Neuronal stem cell (in vitro differentiated cells): ENCODE data around the gene ITPR2.

ENCODE experiments used
- DNase-seq: peaks from one replicate; pipeline ENCODE4 v3.0.0-alpha.2; 2013; ENCODE audit warnings: low spot score
- H2AFZ ChIP-seq: one replicate; pipeline ENCODE4 v1.6.1; 2013; ENCODE audit warnings: mild to moderate bottlenecking, low read length, inconsistent platforms
- H2AK5ac ChIP-seq: 2 replicates; pipeline ENCODE4 v1.6.1; 2013; ENCODE audit warnings: low read depth, mild to moderate bottlenecking, inconsistent platforms, low read length, moderate library complexity, mixed read lengths
- H2BK120ac ChIP-seq: 2 replicates; pipeline ENCODE4 v1.6.1; 2013; ENCODE audit warnings: low read depth, mild to moderate bottlenecking, inconsistent platforms, low read length, moderate library complexity, mixed read lengths
- H2BK12ac ChIP-seq: one replicate; pipeline ENCODE4 v1.6.1; 2013; ENCODE audit warnings: low read length, inconsistent platforms
- H2BK15ac ChIP-seq: 2 replicates; pipeline ENCODE4 v1.6.1; 2013; ENCODE audit warnings: mild to moderate bottlenecking, low read length, inconsistent platforms, mixed read lengths
- H2BK5ac ChIP-seq: one replicate; pipeline ENCODE4 v1.6.1; 2013; ENCODE audit warnings: inconsistent platforms, mild to moderate bottlenecking, low read length, moderate library complexity
- H3K14ac ChIP-seq: one replicate; pipeline ENCODE4 v1.6.1; 2013; ENCODE audit warnings: low read length, inconsistent platforms
- H3K18ac ChIP-seq: 2 replicates; pipeline ENCODE4 v1.6.1; 2013; ENCODE audit warnings: low read length, inconsistent platforms
- H3K23ac ChIP-seq: 2 replicates; pipeline ENCODE4 v1.6.1; 2013; ENCODE audit warnings: low read depth, mild to moderate bottlenecking, mixed read lengths, low read length, inconsistent platforms; ENCODE audit not compliant: poor library complexity
- H3K27ac ChIP-seq: replicated peaks from 3 replicates; pipeline ENCODE4 v1.5.1; 2013; ENCODE audit warnings: low read length, inconsistent platforms
- H3K27me3 ChIP-seq, 3 experiments: 2 replicates each; pipeline ENCODE4 v1.6.1; 2013; ENCODE audit warnings: low read length in 3 of 3, mild to moderate bottlenecking in 2 of 3, inconsistent platforms in 1 of 3, low read depth in 1 of 3, mixed read lengths in 1 of 3, moderate library complexity in 1 of 3; ENCODE audit not compliant: control insufficient read depth in 3 of 3, insufficient read depth in 3 of 3
- H3K36me3 ChIP-seq, 2 donors: replicated peaks in 1 of 2; 2 replicates each; pipeline ENCODE4 v1.6.1; 2013; ENCODE audit warnings: low read length in 2 of 2; ENCODE audit not compliant: control insufficient read depth in 2 of 2, insufficient read depth in 2 of 2
- H3K4ac ChIP-seq: 2 replicates; pipeline ENCODE4 v1.6.1; 2013; ENCODE audit warnings: inconsistent platforms, mild to moderate bottlenecking, low read length, moderate library complexity
- H3K4me1 ChIP-seq, 2 donors: 1 replicate in 1 of 2; 2 replicates in 1 of 2; pipeline ENCODE4 v1.6.1; 2013; ENCODE audit warnings: low read length in 2 of 2, low read depth in 1 of 2; ENCODE audit not compliant: control insufficient read depth in 2 of 2, insufficient read depth in 1 of 2
- H3K4me2 ChIP-seq: one replicate; pipeline ENCODE4 v1.6.1; 2013; ENCODE audit warnings: mild to moderate bottlenecking, low read length, inconsistent platforms; ENCODE audit not compliant: insufficient read depth, poor library complexity, severe bottlenecking
- H3K4me3 ChIP-seq, 2 donors: 2 replicates each; pipeline ENCODE4 v1.5.1; 2013; ENCODE audit warnings: low read length in 2 of 2, mild to moderate bottlenecking in 2 of 2, inconsistent platforms in 1 of 2, moderate library complexity in 1 of 2
- H3K79me1 ChIP-seq: one replicate; pipeline ENCODE4 v1.6.1; 2013; ENCODE audit warnings: low read depth, mild to moderate bottlenecking, inconsistent platforms, low read length, moderate library complexity
- H3K9ac ChIP-seq: one replicate; pipeline ENCODE4 v1.6.1; 2013; ENCODE audit warnings: mild to moderate bottlenecking, low read depth, low read length, inconsistent platforms; ENCODE audit not compliant: poor library complexity
- H3K9me3 ChIP-seq, 2 donors: replicated peaks in 1 of 2; 2 replicates each; pipeline versions ENCODE3 to v1.6.1; 2013; ENCODE audit warnings: low read length in 2 of 2, mild to moderate bottlenecking in 2 of 2, inconsistent platforms in 1 of 2, low read depth in 1 of 2, mixed read lengths in 1 of 2, moderate library complexity in 1 of 2; ENCODE audit not compliant: control insufficient read depth in 2 of 2, insufficient read depth in 1 of 2
- H4K8ac ChIP-seq: one replicate; pipeline ENCODE4 v1.6.1; 2013; ENCODE audit warnings: low read depth, mild to moderate bottlenecking, inconsistent platforms, low read length, moderate library complexity
- H4K91ac ChIP-seq: one replicate; pipeline ENCODE4 v1.6.1; 2013; ENCODE audit warnings: low read length, low read depth, mild to moderate bottlenecking, inconsistent platforms; ENCODE audit not compliant: poor library complexity
- WGBS, 2 donors: extraction: QIAGEN DNeasy Blood & Tissue Kit; methylation state at CpG; one replicate each; pipeline ENCODE4 v1.1.7; 2013; ENCODE audit warnings: missing lambda C conversion rate in 2 of 2, mixed read lengths in 1 of 2; ENCODE audit not compliant: insufficient read length in 2 of 2, insufficient replicate concordance in 1 of 2; ENCODE audit errors: extremely low coverage in 2 of 2; 5-methylcytosine and 5-hydroxymethylcytosine counted together

Gene ITPR2

GRCh38 chr12:26768611-26769603 is 64.1 kb downstream of the ITPR2 start:
- Histone ChIP-seq H3K27me3 (no peaks in the 10 kb centered on the region), H2AFZ (no peak overlapping the region), H3K4me1 (no peaks in the 10 kb centered on the region), H4K8ac (no peak overlapping the region), H2BK5ac (no peak overlapping the region), H3K4me2 (no peak overlapping the region), H3K23ac (no peak overlapping the region), H2BK12ac (no peak overlapping the region), H2BK15ac (no peak overlapping the region), H3K36me3 (no peaks in the 10 kb centered on the region), H2AK5ac (no peak overlapping the region), H3K79me1 (no peaks in the 10 kb centered on the region), H3K9ac (no peak overlapping the region), H3K18ac (no peak overlapping the region), H3K9me3 (no peaks in the 10 kb centered on the region), H3K14ac (no peak overlapping the region), H4K91ac (no peak overlapping the region), H3K4ac (no peak overlapping the region), H3K27ac (no peak overlapping the region), H3K4me3 (no peak overlapping the region), H2BK120ac (no peak overlapping the region)
- DNase-seq: no peak
- no CpG with 5 or more reads among the region's 1 CpG for WGBS, 2 donors

DNA sequence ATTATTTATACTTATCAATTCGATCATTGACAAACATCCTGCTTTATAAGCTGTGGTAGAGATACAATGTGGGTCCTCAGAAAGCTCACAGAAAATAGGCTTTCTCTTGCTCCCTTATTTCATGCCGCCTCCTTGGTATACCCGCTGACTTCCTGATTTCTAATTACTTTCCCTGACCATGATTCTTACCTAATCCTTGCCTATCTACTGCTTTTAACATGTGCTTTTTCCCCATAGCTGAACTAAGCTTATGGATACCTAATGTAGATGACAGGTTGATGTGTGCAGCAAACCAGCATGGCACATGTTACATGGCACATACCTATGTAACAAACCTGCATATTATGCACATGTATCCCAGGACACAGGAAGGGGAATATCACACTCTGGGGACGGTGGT is 65.1 kb downstream of the ITPR2 start:
- H3K27ac ChIP-seq: no peak overlapping the region
- no peak overlapping the region for H4K8ac ChIP-seq
- no peak overlapping the region for H3K4me2 ChIP-seq
- no peak for DNase-seq
- H3K79me1 ChIP-seq: no peaks in the 10 kb centered on the region
- H3K4me1 ChIP-seq: no peaks in the 10 kb centered on the region
- no peak overlapping the region for H2AK5ac ChIP-seq
- no peak overlapping the region for H2BK5ac ChIP-seq
- no peak overlapping the region for H2BK120ac ChIP-seq
- no peak overlapping the region for H2AFZ ChIP-seq
- no peak overlapping the region for H3K18ac ChIP-seq
- H3K27me3 ChIP-seq: no peaks in the 10 kb centered on the region
- no peak overlapping the region for H4K91ac ChIP-seq
- H3K14ac ChIP-seq: no peak overlapping the region
- no peak overlapping the region for H2BK12ac ChIP-seq
- H3K4me3 ChIP-seq: no peak overlapping the region
- no peak overlapping the region for H2BK15ac ChIP-seq
- no peaks in the 10 kb centered on the region for H3K36me3 ChIP-seq
- no peak overlapping the region for H3K4ac ChIP-seq
- H3K23ac ChIP-seq: no peak overlapping the region
- H3K9me3 ChIP-seq: no peaks in the 10 kb centered on the region
- WGBS, 2 donors: no CpG with 5 or more reads among the region's 4 CpGs
- H3K9ac ChIP-seq: no peak overlapping the region

DNA sequence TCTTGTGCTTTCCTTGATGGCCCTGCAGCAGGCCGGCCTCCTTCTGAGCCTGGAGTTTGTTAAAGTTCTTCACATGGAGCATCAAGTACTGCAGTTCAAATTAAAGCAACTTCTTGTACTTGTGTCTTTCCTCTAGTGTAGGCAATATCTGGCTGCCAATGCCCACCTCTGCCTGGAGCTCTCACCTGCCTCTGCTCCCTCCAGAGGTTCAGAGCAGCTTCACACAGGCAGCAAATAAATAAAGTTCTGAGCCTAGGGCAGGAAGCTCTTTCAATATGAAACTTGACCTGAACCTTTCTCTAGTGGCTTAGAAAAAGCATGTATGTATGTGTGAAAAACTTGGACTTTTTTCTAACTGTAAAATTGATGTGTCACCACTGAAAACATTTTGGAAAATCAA is 65.9 kb downstream of the ITPR2 start:
- no CpG with 5 or more reads among the region's 1 CpG for WGBS, 2 donors

GRCh38 chr12:26762186-26762585 is 70.8 kb downstream of the ITPR2 start:
- no peak overlapping the region for H2BK12ac ChIP-seq
- H2AFZ ChIP-seq: no peak overlapping the region
- H3K79me1 ChIP-seq: no peaks in the 10 kb centered on the region
- no peak overlapping the region for H2AK5ac ChIP-seq
- H4K8ac ChIP-seq: no peak overlapping the region
- H3K36me3 ChIP-seq: no peaks in the 10 kb centered on the region
- H3K27me3 ChIP-seq: no peaks in the 10 kb centered on the region
- H2BK5ac ChIP-seq: no peak overlapping the region
- no CpG with 5 or more reads among the region's 1 CpG for WGBS, 2 donors
- peaks cover 8 to 11% of the 10 kb centered on the region in 2 donors for H3K9me3 ChIP-seq
- no peak for DNase-seq
- no peak overlapping the region for H3K27ac ChIP-seq
- no peak overlapping the region for H3K23ac ChIP-seq
- no peak overlapping the region for H4K91ac ChIP-seq
- H3K4me1 ChIP-seq: no peaks in the 10 kb centered on the region
- H3K18ac ChIP-seq: no peak overlapping the region
- H3K4me3 ChIP-seq: no peak overlapping the region
- no peak overlapping the region for H3K4ac ChIP-seq
- H3K9ac ChIP-seq: no peak overlapping the region
- H2BK15ac ChIP-seq: no peak overlapping the region
- H2BK120ac ChIP-seq: no peak overlapping the region
- H3K14ac ChIP-seq: no peak overlapping the region
- H3K4me2 ChIP-seq: no peak overlapping the region

More for the DNA sequence above, 65.9 kb downstream of the ITPR2 start:
- no peak overlapping the region for H4K91ac ChIP-seq
- H3K27ac ChIP-seq: no peak overlapping the region
- no peak overlapping the region for H3K14ac ChIP-seq
- H3K4me1 ChIP-seq: no peaks in the 10 kb centered on the region
- H2BK15ac ChIP-seq: no peak overlapping the region
- H3K4me3 ChIP-seq: no peak overlapping the region
- no peak overlapping the region for H3K23ac ChIP-seq
- no peaks in the 10 kb centered on the region for H3K27me3 ChIP-seq
- no peak overlapping the region for H3K9ac ChIP-seq
- no peak overlapping the region for H2AK5ac ChIP-seq
- H3K9me3 ChIP-seq: peaks cover 0 to 2% of the 10 kb centered on the region in 2 donors
- no peaks in the 10 kb centered on the region for H3K79me1 ChIP-seq
- no peak overlapping the region for H2AFZ ChIP-seq
- H2BK5ac ChIP-seq: no peak overlapping the region
- no peak overlapping the region for H2BK120ac ChIP-seq
- H3K18ac ChIP-seq: no peak overlapping the region
- no peak for DNase-seq
- no peak overlapping the region for H2BK12ac ChIP-seq
- no peaks in the 10 kb centered on the region for H3K36me3 ChIP-seq
- H3K4ac ChIP-seq: no peak overlapping the region
- H4K8ac ChIP-seq: no peak overlapping the region
- no peak overlapping the region for H3K4me2 ChIP-seq
